Bladder microvascular endothelial cell (primary cell): ENCODE data around the gene FAXC. TPM values are rescaled to one million over a fixed set of nuclear protein-coding genes. Genes with fewer than 3 reads are reported as not detected.

Source experiments
- total RNA-seq: library from RNA; depleted of rRNA; stranded (reverse); fragments of >200 nt; gene quantifications from 2 replicates; pipeline ENCODE4 v1.2.3, GENCODE V29; 2014

Gene FAXC
- total RNA-seq, result 0.81 and 1.6 TPM in 2 replicates

GRCh38 chr6:99349171-99350141, at the start of gene FAXC:
TSS of gene FAXC (minus strand) at chr6:99349674. CDS start at chr6:99349372, 302 bp downstream.

GRCh38 chr6:99393698-99394531, 44.4 kb upstream of the FAXC start, which contains the start of gene COQ3:
TSS of gene COQ3 (minus strand) at chr6:99394195. CDS start at chr6:99394179, 16 bp downstream.

Other genes with a start within 250 kb of the FAXC start
- 2.2 and 3.4 TPM in 2 replicates for gene COQ3, start 44.5 kb upstream of the FAXC start, total RNA-seq
- gene PNISR, start 75.6 kb upstream of the FAXC start, total RNA-seq, result 30.1 and 84.7 TPM in 2 replicates
- 13.9 and 20.1 TPM in 2 replicates for gene USP45, start 165.7 kb upstream of the FAXC start, total RNA-seq
- 58.1 and 68.6 TPM in 2 replicates for gene CCNC, start 219.0 kb upstream of the FAXC start, total RNA-seq